ENCODE results near the gene SH3GLB1. TPM values are rescaled to one million over a fixed set of nuclear protein-coding genes. Genes with fewer than 3 reads are reported as not detected.

Gene SH3GLB1
- total RNA-seq, 1 experiment from 2014 or later, result 42.4 TPM

DNA sequence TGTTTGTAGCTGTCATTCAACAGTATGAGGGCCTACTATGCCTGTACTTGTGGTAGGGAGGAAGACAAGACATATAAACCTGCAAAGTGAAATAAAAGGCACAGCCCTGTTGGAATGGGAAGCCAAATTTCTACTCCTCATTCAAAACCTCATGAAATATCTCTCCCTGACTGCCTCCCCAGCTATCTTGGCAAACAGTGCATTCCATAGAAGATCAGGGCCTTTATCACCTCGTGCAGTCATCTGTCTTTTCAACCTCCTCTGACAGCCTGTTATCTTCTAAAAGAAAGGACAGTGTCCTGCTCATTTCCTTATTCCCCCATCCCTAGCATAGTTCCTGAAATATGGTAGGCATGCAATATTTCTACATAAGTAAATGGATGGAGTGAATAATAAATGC is 71.0 kb downstream of the SH3GLB1 start:
- DNase-seq (ENCODE audit: low read depth, low spot score) (no peak), ATAC-seq (no peak)
- Histone ChIP-seq H2AFZ (ENCODE audit: low read depth, low read length, poor library complexity, severe bottlenecking) (no peak overlapping the region), H3K36me3 (ENCODE audit: control insufficient read depth in 1 of 2, insufficient read depth in 2 of 2, low read length in 2 of 2) (no peaks in the 10 kb centered on the region), H3K4me2 (ENCODE audit: low read length) (no peak overlapping the region), H3K9me2 (ENCODE audit: insufficient read depth) (no peaks in the 10 kb centered on the region), H3K9ac (ENCODE audit: low read length) (no peak overlapping the region), H3K4me3 (replicated peaks in 1 of 2; ENCODE audit: low read depth in 1 of 2, low read length in 2 of 2) (no peak overlapping the region), H3K9me3 (ENCODE audit: control insufficient read depth in 1 of 2, insufficient read depth in 1 of 2, low read depth in 1 of 2, low read length in 2 of 2) (no peaks in the 10 kb centered on the region), H3K27me3 (ENCODE audit: insufficient read depth, low read length) (no peaks in the 10 kb centered on the region), H3K27ac (ENCODE audit: low read depth, low read length) (no peak overlapping the region), H3K79me2 (ENCODE audit: insufficient read depth, low read length) (no peaks in the 10 kb centered on the region), H3K4me1 (ENCODE audit: control insufficient read depth in 1 of 2, insufficient read depth in 2 of 2, low read length in 2 of 2) (peaks cover 17 to 22% of the 10 kb centered on the region in 2 experiments), H4K20me1 (ENCODE audit: insufficient read depth) (no peaks in the 10 kb centered on the region)
- CTCF ChIA-PET, result interaction anchor here (1.4 kb wide), 1 partner anchor 71 kb away, joined by 3 read pairs; the partner anchor contains the start of gene SH3GLB1
- intact Hi-C loops (cut with micrococcal nuclease), result no loop called here
- RAD21 ChIA-PET (ENCODE audit: low non-redundant PET in 1 of 2, low total read pairs in 2 of 2, uncharacterized antibody in 2 of 2, unreplicated experiment in 2 of 2), result no interaction called here
- TF ChIP-seq, protein P1, sequence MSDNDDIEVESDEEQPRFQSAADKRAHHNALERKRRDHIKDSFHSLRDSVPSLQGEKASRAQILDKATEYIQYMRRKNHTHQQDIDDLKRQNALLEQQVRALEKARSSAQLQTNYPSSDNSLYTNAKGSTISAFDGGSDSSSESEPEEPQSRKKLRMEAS (IDR thresholded peaks at IDR 0.05), result no peak
- no peak for TF ChIP-seq YY1 (IDR thresholded peaks at IDR 0.05; ENCODE audit: extremely low read depth, insufficient replicate concordance, low read depth, low read length)
- TF ChIP-seq CEBPB (IDR thresholded peaks at IDR 0.05; ENCODE audit: low read depth), result no peak
- no peak for TF ChIP-seq JUND (IDR thresholded peaks at IDR 0.05)
- TF ChIP-seq TCF7L2 (IDR thresholded peaks at IDR 0.05; ENCODE audit: borderline replicate concordance, extremely low read depth, insufficient read depth, insufficient read length), result no peak
- TF ChIP-seq, protein P2, sequence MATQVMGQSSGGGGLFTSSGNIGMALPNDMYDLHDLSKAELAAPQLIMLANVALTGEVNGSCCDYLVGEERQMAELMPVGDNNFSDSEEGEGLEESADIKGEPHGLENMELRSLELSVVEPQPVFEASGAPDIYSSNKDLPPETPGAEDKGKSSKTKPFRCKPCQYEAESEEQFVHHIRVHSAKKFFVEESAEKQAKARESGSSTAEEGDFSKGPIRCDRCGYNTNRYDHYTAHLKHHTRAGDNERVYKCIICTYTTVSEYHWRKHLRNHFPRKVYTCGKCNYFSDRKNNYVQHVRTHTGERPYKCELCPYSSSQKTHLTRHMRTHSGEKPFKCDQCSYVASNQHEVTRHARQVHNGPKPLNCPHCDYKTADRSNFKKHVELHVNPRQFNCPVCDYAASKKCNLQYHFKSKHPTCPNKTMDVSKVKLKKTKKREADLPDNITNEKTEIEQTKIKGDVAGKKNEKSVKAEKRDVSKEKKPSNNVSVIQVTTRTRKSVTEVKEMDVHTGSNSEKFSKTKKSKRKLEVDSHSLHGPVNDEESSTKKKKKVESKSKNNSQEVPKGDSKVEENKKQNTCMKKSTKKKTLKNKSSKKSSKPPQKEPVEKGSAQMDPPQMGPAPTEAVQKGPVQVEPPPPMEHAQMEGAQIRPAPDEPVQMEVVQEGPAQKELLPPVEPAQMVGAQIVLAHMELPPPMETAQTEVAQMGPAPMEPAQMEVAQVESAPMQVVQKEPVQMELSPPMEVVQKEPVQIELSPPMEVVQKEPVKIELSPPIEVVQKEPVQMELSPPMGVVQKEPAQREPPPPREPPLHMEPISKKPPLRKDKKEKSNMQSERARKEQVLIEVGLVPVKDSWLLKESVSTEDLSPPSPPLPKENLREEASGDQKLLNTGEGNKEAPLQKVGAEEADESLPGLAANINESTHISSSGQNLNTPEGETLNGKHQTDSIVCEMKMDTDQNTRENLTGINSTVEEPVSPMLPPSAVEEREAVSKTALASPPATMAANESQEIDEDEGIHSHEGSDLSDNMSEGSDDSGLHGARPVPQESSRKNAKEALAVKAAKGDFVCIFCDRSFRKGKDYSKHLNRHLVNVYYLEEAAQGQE (IDR thresholded peaks at IDR 0.05; ENCODE audit: low read depth), result no peak
- TF ChIP-seq EGR1 (IDR thresholded peaks at IDR 0.05; ENCODE audit: low read depth), result no peak
- TF ChIP-seq, protein P3, sequence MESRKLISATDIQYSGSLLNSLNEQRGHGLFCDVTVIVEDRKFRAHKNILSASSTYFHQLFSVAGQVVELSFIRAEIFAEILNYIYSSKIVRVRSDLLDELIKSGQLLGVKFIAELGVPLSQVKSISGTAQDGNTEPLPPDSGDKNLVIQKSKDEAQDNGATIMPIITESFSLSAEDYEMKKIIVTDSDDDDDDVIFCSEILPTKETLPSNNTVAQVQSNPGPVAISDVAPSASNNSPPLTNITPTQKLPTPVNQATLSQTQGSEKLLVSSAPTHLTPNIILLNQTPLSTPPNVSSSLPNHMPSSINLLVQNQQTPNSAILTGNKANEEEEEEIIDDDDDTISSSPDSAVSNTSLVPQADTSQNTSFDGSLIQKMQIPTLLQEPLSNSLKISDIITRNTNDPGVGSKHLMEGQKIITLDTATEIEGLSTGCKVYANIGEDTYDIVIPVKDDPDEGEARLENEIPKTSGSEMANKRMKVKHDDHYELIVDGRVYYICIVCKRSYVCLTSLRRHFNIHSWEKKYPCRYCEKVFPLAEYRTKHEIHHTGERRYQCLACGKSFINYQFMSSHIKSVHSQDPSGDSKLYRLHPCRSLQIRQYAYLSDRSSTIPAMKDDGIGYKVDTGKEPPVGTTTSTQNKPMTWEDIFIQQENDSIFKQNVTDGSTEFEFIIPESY (IDR thresholded peaks at IDR 0.05; ENCODE audit: extremely low read depth, insufficient replicate concordance, low read length), result no peak
- no peak for TF ChIP-seq SRF (IDR thresholded peaks at IDR 0.05; ENCODE audit: low read depth)
- no peak for TF ChIP-seq ELF1 (IDR thresholded peaks at IDR 0.05; ENCODE audit: borderline replicate concordance, low read depth)
- no peak for TF ChIP-seq CBX3 (IDR thresholded peaks at IDR 0.05; ENCODE audit: low read depth)
- TF ChIP-seq ZNF274 (IDR thresholded peaks at IDR 0.05; ENCODE audit: low read depth, low read length), result no peak
- TF ChIP-seq POLR2AphosphoS5 (IDR thresholded peaks at IDR 0.05; ENCODE audit: low read depth, low read length), result no peak
- TF ChIP-seq, protein P4, sequence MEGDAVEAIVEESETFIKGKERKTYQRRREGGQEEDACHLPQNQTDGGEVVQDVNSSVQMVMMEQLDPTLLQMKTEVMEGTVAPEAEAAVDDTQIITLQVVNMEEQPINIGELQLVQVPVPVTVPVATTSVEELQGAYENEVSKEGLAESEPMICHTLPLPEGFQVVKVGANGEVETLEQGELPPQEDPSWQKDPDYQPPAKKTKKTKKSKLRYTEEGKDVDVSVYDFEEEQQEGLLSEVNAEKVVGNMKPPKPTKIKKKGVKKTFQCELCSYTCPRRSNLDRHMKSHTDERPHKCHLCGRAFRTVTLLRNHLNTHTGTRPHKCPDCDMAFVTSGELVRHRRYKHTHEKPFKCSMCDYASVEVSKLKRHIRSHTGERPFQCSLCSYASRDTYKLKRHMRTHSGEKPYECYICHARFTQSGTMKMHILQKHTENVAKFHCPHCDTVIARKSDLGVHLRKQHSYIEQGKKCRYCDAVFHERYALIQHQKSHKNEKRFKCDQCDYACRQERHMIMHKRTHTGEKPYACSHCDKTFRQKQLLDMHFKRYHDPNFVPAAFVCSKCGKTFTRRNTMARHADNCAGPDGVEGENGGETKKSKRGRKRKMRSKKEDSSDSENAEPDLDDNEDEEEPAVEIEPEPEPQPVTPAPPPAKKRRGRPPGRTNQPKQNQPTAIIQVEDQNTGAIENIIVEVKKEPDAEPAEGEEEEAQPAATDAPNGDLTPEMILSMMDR (IDR thresholded peaks at IDR 0.05 in 2 of 3, conservative IDR thresholded peaks at IDR 0.05 in 1 of 3; ENCODE audit: borderline replicate concordance in 1 of 3, insufficient read depth in 1 of 3, low read depth in 2 of 3, low read length in 2 of 3), result no peak
- no peak for TF ChIP-seq ZFX (IDR thresholded peaks at IDR 0.05)
- POLR2A ChIA-PET, result no interaction called here
- BruUV-seq (replicated peaks), result no TSS peak
